GM23248 (cell line): ENCODE measurements around the gene IGF2BP2.

Experiments used
- EZH2 ChIP-seq: fragments of 200-600 bp; sonication (generic); IDR thresholded peaks from 2 replicates; pipeline ENCODE4 v1.6.1; 2018; ENCODE audit warnings: antibody characterized with exemption, mild to moderate bottlenecking; ENCODE audit not compliant: insufficient read depth, poor library complexity, severe bottlenecking
- EZH2phosphoT487 ChIP-seq: fragments of 200-600 bp; sonication (generic); IDR thresholded peaks from 2 replicates; pipeline ENCODE4 v1.6.1; 2018; ENCODE audit warnings: antibody characterized with exemption, moderate library complexity, mild to moderate bottlenecking, low read depth; ENCODE audit not compliant: insufficient read depth

- TF ChIP-seq EZH2phosphoT487, result no peak
- no peak for TF ChIP-seq EZH2
Observed at GRCh38 chr3:185764163-185764979, 60.5 kb downstream of the IGF2BP2 start.
